ENCODE data around the gene LAMB1. TPM values are rescaled to one million over a fixed set of nuclear protein-coding genes. Genes with fewer than 3 reads are reported as not detected.

LAMB1 gene
- total and polyA plus RNA-seq, 7 donors, result 17.0 to 45.9 (median 25.8) TPM

- Histone ChIP-seq H3K4me1 (no peaks in the 10 kb centered on the region), H3K36me3 (ENCODE audit: insufficient read depth in 1 of 2, low read depth in 1 of 2) (no peaks in the 10 kb centered on the region)
- intact Hi-C loops (cut with DNase I), result loop anchor here (5.0 to 10.0 kb wide), 4 partner anchors 136 to 703 kb away; partner anchors contain the start of gene CBLL1 (in 1 of the 2)
Observed at GRCh38 chr7:107877731-107878382, 125.1 kb downstream of the LAMB1 start.

DNA sequence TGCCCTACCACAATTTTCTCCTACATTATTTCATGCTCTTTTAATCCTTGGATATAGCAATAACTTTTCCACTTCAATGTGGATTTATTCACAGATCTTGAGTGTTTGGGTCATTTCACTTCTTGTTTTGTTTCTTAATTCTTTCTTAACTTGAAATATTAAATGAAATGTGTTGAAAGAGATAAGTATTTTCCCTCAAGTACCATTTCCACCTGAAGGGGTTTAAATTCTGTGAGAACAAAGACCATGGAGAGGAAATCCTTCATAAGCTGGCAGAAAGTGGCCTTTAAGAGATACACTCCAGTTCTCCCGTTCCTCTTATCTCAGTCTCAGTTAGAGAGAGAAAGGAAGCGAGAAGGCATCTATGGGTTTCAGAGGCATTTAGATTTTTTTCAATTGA is 126.0 kb downstream of the LAMB1 start:
- intact Hi-C loops (cut with DNase I), result loop anchor here (5.0 to 10.0 kb wide), 4 partner anchors 135 to 702 kb away; partner anchors contain the start of gene CBLL1 (in 1 of the 2)
- Histone ChIP-seq H3K27me3 (ENCODE audit: insufficient read depth in 3 of 3, low read length in 2 of 3) (no peaks in the 10 kb centered on the region), H3K4me3 (no peak overlapping the region), H3K4me1 (no peaks in the 10 kb centered on the region), H3K9me3 (no peaks in the 10 kb centered on the region), H3K36me3 (ENCODE audit: insufficient read depth in 1 of 2, low read depth in 1 of 2) (no peaks in the 10 kb centered on the region), H3K27ac (no peak overlapping the region)
- 66 to 73% (median 72%) methylated on average over 2 of the region's 2 CpGs for WGBS, 3 donors
- DNase-seq (no peak), ATAC-seq (no peak)
- no peak for TF ChIP-seq CTCF (IDR thresholded peaks at IDR 0.05)

More at GRCh38 chr7:107877731-107878382, 125.1 kb downstream of the LAMB1 start:
- no peaks in the 10 kb centered on the region for H3K27me3 ChIP-seq (ENCODE audit: insufficient read depth in 3 of 3, low read length in 2 of 3)
- 77 to 82% (median 77%) methylated on average over 5 of the region's 5 CpGs for WGBS, 3 donors
- H3K27ac ChIP-seq, result no peak overlapping the region
- TF ChIP-seq CTCF (IDR thresholded peaks at IDR 0.05), result no peak
- ATAC-seq (no peak), DNase-seq (no peak)
- no peaks in the 10 kb centered on the region for H3K9me3 ChIP-seq
- no peak overlapping the region for H3K4me3 ChIP-seq

DNA sequence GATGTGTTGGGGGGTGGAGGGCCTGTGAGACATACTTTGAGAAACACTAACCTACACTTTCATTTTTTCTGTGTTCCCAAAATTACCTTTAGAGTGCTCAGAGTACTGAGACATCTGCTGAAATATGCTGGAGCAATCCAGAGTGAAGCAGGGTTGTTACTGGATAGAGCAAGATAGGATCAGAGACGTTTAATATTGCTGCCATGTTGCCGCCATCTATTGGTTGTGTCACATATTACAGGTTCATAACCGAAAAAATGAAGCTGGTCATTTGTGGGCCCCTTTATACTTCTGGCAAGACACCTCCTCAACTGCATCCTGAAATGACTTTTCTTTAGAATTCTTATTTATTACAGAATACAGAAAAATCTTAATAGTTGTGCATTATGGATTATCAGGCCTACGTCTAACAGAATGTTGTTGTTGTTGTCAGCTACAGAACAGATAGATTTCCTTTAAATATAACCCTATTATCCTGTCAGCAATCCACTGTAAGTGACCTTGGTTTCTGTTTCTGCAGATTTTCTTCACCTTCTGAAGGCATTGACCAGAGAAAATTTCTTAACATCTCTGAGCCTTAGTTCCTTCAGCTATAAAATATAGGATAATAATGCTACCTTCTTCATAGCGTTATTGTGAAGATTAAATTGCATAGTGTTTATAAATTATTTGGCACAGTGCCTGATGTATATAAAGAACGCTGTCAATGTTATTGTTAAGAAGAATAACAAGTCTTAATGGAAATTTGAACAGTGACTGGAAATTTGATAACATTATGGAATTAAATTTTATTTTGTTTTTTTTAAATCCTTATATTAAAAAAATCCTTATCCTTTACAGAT is 128.1 kb downstream of the LAMB1 start:
- H3K9me3 ChIP-seq, result no peaks in the 10 kb centered on the region
- TF ChIP-seq CTCF (IDR thresholded peaks at IDR 0.05), result peak; percentile 70
- H3K36me3 ChIP-seq (ENCODE audit: insufficient read depth in 1 of 2, low read depth in 1 of 2), result no peaks in the 10 kb centered on the region
- DNase-seq (no peak), ATAC-seq (peak; percentile 87 to 94 (median 90))
- intact Hi-C loops (cut with DNase I), result loop anchor here (1.0 to 10.0 kb wide), 5 partner anchors 132 to 700 kb away; partner anchors contain the start of gene CBLL1 (in 1 of the 2)
- H3K27me3 ChIP-seq (ENCODE audit: insufficient read depth in 3 of 3, low read length in 2 of 3), result no peaks in the 10 kb centered on the region
- 24 to 27% (median 27%) methylated on average over 6 of the region's 6 CpGs for WGBS, 3 donors
- no peak overlapping the region for H3K27ac ChIP-seq
- no peak overlapping the region for H3K4me3 ChIP-seq
- H3K4me1 ChIP-seq, result no peaks in the 10 kb centered on the region

DNA sequence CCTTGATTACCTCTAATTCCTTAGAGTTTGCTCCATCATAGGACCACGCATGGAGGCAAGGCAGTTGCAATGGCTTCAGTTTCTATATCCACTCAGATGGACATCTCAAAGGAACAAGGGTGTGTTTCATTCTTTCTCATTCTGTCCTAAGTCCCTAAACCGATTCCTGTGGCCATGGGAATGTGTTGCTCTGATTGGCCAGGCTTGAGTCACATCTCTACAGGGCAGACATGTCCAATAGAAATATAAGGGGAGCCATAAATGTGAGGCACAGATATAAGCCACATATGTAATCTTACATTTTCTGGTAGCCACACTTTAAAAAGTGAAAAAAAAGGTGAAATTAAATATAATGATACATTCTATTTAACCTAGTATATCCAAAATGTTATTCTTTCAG is 128.8 kb downstream of the LAMB1 start:
- DNase-seq, result no peak
- intact Hi-C loops (cut with DNase I), result loop anchor here in 1 of 2 donors (10.0 kb wide), 2 partner anchors 409 to 699 kb away; no protein-coding TSS in a partner anchor

More for the DNA sequence above, 128.8 kb downstream of the LAMB1 start:
- H3K9me3 ChIP-seq, result no peaks in the 10 kb centered on the region
- no peak overlapping the region for H3K4me3 ChIP-seq
- H3K4me1 ChIP-seq, result no peaks in the 10 kb centered on the region
- 81 to 88% (median 84%) methylated on average over 2 of the region's 2 CpGs for WGBS, 3 donors
- ATAC-seq, result no peak
- no peaks in the 10 kb centered on the region for H3K27me3 ChIP-seq (ENCODE audit: insufficient read depth in 3 of 3, low read length in 2 of 3)
- no peak for TF ChIP-seq CTCF (IDR thresholded peaks at IDR 0.05)
- no peak overlapping the region for H3K27ac ChIP-seq
- no peaks in the 10 kb centered on the region for H3K36me3 ChIP-seq (ENCODE audit: insufficient read depth in 1 of 2, low read depth in 1 of 2)

Other genes with a start within 250 kb of the LAMB1 start
- gene SLC26A3, start 199.9 kb downstream of the LAMB1 start, total RNA-seq, result under 1 TPM in 3 of 4 donors, not detected in 1; 0.10 to 0.29 (median 0.24) TPM
- under 1 TPM in 1 of 3 donors, not detected in 2; 0.12 TPM for gene SLC26A3, start 199.9 kb downstream of the LAMB1 start, polyA plus RNA-seq
- gene DLD, start 112.0 kb downstream of the LAMB1 start, total RNA-seq, result 100 to 1,000 TPM; 148 to 219 (median 161) TPM
- gene DLD, start 112.0 kb downstream of the LAMB1 start, polyA plus RNA-seq, result 100 to 1,000 TPM; 136 to 284 (median 183) TPM
- under 1 TPM in 2 of 4 donors, not detected in 2; 0.27 to 0.51 TPM for gene LAMB4, start 127.2 kb upstream of the LAMB1 start, total RNA-seq
- gene LAMB4, start 127.2 kb upstream of the LAMB1 start, polyA plus RNA-seq, result under 1 TPM; 0.01 to 0.34 (median 0.27) TPM